Upper lobe of left lung (tissue), 4 donors: ENCODE data around the gene KRTAP23-1.

Experiments used
- CTCF ChIP-seq, 6 experiments: fragments of 450-650 bp in 4 of 6; fragments of 200-600 bp in 2 of 6; sonication (generic) in 2 of 6; IDR thresholded peaks; one replicate each; pipeline ENCODE4 v1.5.1; 2016 to 2019; ENCODE audit warnings: antibody characterized with exemption in 6 of 6
- POLR2A ChIP-seq, 4 donors: fragments of 450-650 bp; IDR thresholded peaks; one replicate each; pipeline ENCODE4 v1.5.1; 2016 to 2017; ENCODE audit warnings: antibody characterized with exemption in 4 of 4, mild to moderate bottlenecking in 2 of 4

GRCh38 chr21:30336596-30336995, 11.8 kb downstream of the KRTAP23-1 start:
- TF ChIP-seq CTCF (IDR thresholded peaks at IDR 0.05) (no peak), POLR2A (IDR thresholded peaks at IDR 0.05) (no peak)
